Measurements from ENCODE around the gene SERPINA4. TPM values are rescaled to one million over a fixed set of nuclear protein-coding genes. Genes with fewer than 3 reads are reported as not detected.

The SERPINA4 gene
- total and polyA plus RNA-seq, 5 experiments from 2014 or later: not detected

- peaks cover 0 to 26% (median 0%) of the 10 kb centered on the region in 3 donors for H3K36me3 Mint-ChIP-seq
- H3K4me3 Mint-ChIP-seq: no peak overlapping the region
- H3K4me1 Mint-ChIP-seq: no peaks in the 10 kb centered on the region
- ATAC-seq (no peak), DNase-seq (no peak)
- POLR2A ChIA-PET: no interaction called here
- H3K27ac Mint-ChIP-seq: no peak overlapping the region
- H3K27me3 Mint-ChIP-seq: peaks cover 2 to 26% (median 9%) of the 10 kb centered on the region in 5 donors
- H3K9me3 Mint-ChIP-seq: peaks cover 0 to 38% (median 22%) of the 10 kb centered on the region in 9 donors
Observed at GRCh38 chr14:94619297-94619696, 58.1 kb downstream of the SERPINA4 start.

Other genes with a start within 250 kb of the SERPINA4 start
- not detected for gene SERPINA6, start 238.1 kb upstream of the SERPINA4 start, total RNA-seq
- not detected for gene SERPINA6, start 238.1 kb upstream of the SERPINA4 start, polyA plus RNA-seq
- gene SERPINA2, start 194.7 kb upstream of the SERPINA4 start, total RNA-seq: not detected
- not detected for gene SERPINA2, start 194.7 kb upstream of the SERPINA4 start, polyA plus RNA-seq
- gene SERPINA1, start 172.8 kb upstream of the SERPINA4 start, total RNA-seq: not detected
- gene SERPINA1, start 172.8 kb upstream of the SERPINA4 start, polyA plus RNA-seq: 1 to 10 TPM in 1 of 3 donors, under 1 TPM in 1, not detected in 1; 0.64 to 1.6 TPM
- gene SERPINA11, start 108.6 kb upstream of the SERPINA4 start, total RNA-seq: not detected
- gene SERPINA11, start 108.6 kb upstream of the SERPINA4 start, polyA plus RNA-seq: not detected
- not detected for gene SERPINA9, start 85.2 kb upstream of the SERPINA4 start, total RNA-seq
- gene SERPINA9, start 85.2 kb upstream of the SERPINA4 start, polyA plus RNA-seq: not detected
- gene SERPINA12, start 52.0 kb upstream of the SERPINA4 start, total RNA-seq: not detected
- gene SERPINA12, start 52.0 kb upstream of the SERPINA4 start, polyA plus RNA-seq: not detected
- not detected for gene SERPINA5, start 20.0 kb downstream of the SERPINA4 start, total RNA-seq
- gene SERPINA5, start 20.0 kb downstream of the SERPINA4 start, polyA plus RNA-seq: not detected
- not detected for gene SERPINA3, start 50.9 kb downstream of the SERPINA4 start, total RNA-seq
- not detected for gene SERPINA3, start 50.9 kb downstream of the SERPINA4 start, polyA plus RNA-seq
- not detected for gene GSC, start 208.7 kb downstream of the SERPINA4 start, total RNA-seq
- gene GSC, start 208.7 kb downstream of the SERPINA4 start, polyA plus RNA-seq: not detected